ENCODE measurements around the gene TMEM171.
A peak's percentile ranks its signal among the peaks of the same experiment; 100 is the strongest.

The TMEM171 gene

DNA sequence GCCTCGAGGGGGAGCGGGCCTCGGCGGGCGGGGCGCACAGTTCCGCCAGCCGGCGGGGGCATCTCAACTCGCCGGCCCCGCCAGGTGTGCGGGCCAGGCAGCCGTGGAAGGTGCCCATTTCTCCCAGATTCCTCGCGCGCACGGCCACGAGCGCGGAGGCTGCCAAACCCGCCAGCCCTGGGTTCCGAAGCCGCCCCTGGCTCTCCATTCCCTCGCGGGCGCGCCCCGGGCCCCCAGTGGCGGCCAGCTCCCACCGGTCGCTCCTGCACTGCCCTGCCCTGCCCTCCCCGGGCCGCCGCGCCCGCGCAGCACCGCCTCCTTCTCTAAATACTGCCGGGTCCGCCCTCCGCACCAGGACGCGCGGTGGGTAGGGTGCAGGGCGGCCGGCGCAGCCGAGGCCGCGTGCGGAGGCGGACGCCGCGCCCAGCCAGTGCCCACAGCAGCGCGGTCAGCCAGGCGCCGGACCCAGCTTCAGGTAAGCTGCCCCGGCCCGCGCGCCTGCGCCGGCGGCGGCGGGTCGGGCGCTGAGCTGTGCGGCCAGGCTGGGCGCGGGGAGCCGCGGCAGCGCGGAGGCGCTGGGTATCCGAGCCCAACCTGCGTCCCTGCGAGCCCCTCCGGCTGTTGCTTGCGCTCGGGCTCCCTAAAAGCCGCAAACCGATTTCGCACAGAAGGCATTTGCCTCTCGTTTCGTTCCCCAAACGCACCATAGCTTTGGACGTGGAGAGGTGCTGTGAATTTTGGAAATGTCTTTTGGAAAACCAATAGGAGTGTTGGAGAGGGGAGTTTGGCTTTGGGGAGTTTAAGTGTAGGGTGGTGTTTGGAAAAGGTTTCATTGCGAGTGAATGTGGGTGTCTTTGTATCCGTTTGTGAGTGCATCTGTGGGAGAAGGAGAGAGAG is at the start of gene TMEM171:
TSS of gene TMEM171 (plus strand) at position 354 of the 897 bp plus-strand sequence. CDS start 2,799 bp downstream, outside the sequence.
- Histone ChIP-seq H3K9ac (ENCODE audit: low read length) (peak within 1 kb of the TSS; percentile 80), H3K36me3 (ENCODE audit: control insufficient read depth, insufficient read depth, low read length, severe bottlenecking) (no peaks in the 10 kb centered on the region), H3K27me3 (replicated peaks; ENCODE audit: control insufficient read depth, insufficient read depth, low read length) (no peaks in the 10 kb centered on the region), H3K9me3 (ENCODE audit: control insufficient read depth, low read length) (peaks cover 6% of the 10 kb centered on the region), H3K4me3 (ENCODE audit: low read length) (peak within 1 kb of the TSS; percentile 84), H3K4me1 (ENCODE audit: control insufficient read depth, insufficient read depth, low read length) (peaks cover 34% of the 10 kb centered on the region)
- peak; percentile 75 for DNase-seq (ENCODE audit: low read depth)

DNA sequence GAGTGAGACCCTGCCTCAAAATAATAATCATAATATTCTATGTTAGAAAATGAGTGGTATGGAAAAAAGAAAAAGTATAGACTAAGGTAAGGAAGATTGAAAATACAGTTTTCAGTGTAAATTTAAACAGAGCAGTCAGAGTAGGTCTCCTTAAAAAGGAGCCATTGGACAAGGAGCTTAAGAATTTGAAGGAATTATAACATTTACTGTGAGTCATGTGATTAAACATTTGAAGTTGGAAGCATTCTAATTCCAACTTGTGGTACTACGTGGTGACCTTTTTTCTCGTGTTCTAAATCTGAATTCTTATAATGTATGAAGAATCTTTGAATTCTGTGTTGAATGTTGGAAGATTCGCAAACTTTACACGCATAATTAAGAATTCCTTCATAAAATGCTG is 39.3 kb upstream of the TMEM171 start:
- peaks cover 53% of the 10 kb centered on the region for H3K36me3 ChIP-seq (ENCODE audit: control insufficient read depth, insufficient read depth, low read length, severe bottlenecking)
- no peaks in the 10 kb centered on the region for H3K27me3 ChIP-seq (replicated peaks; ENCODE audit: control insufficient read depth, insufficient read depth, low read length)
- H3K9me3 ChIP-seq (ENCODE audit: control insufficient read depth, low read length) = no peaks in the 10 kb centered on the region
- H3K4me3 ChIP-seq (ENCODE audit: low read length) = no peak overlapping the region
- no peak overlapping the region for H3K9ac ChIP-seq (ENCODE audit: low read length)
- DNase-seq (ENCODE audit: low read depth) = no peak
- H3K4me1 ChIP-seq (ENCODE audit: control insufficient read depth, insufficient read depth, low read length) = no peaks in the 10 kb centered on the region

DNA sequence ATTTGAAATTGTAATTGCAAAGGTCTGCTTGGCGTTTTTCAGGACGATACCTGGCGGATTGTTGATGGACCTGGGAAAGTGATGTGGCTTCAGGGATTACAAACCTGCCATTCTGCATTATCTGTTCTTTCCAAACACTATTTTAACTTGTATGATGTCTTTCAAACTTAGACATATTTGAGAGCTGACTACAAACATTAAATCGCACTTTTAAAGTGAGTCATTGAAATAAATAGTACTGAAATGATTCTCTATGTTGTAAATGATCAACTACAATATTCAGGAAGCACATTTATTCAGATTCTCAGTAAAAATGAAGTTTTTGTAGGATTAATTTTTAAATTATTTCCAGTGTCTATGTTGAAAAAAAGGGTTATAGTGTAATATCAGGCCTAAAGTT is 32.3 kb upstream of the TMEM171 start:
- H3K4me3 ChIP-seq (ENCODE audit: low read length) = no peak overlapping the region
- H3K27me3 ChIP-seq (replicated peaks; ENCODE audit: control insufficient read depth, insufficient read depth, low read length) = no peaks in the 10 kb centered on the region
- H3K9me3 ChIP-seq (ENCODE audit: control insufficient read depth, low read length) = no peaks in the 10 kb centered on the region
- H3K36me3 ChIP-seq (ENCODE audit: control insufficient read depth, insufficient read depth, low read length, severe bottlenecking) = peaks cover 22% of the 10 kb centered on the region
- DNase-seq (ENCODE audit: low read depth) = peak; percentile 25
- no peak overlapping the region for H3K9ac ChIP-seq (ENCODE audit: low read length)
- H3K4me1 ChIP-seq (ENCODE audit: control insufficient read depth, insufficient read depth, low read length) = no peaks in the 10 kb centered on the region

DNA sequence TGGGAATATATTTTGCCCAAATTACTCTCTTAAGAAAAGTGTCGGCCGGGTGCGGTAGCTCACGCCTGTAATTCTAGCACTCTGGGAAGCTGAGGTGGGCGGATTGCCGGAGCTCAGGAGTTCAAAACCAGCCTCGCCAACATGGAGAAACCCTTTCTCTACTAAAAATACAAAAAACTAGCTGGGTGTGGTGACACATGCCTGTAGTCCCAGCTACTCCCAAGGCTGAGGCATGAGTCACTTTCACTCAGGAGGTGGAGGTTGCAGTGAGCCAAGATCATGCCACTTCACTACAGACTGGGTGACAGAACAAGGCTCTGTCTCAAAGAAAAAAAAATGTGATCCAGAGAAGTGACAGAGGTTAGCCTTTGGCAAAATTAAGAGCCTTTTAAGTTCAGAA is 26.4 kb upstream of the TMEM171 start:
- H3K4me1 ChIP-seq (ENCODE audit: control insufficient read depth, insufficient read depth, low read length) = peaks cover 9% of the 10 kb centered on the region
- no peak overlapping the region for H3K4me3 ChIP-seq (ENCODE audit: low read length)
- DNase-seq (ENCODE audit: low read depth) = peak; percentile 62
- H3K27me3 ChIP-seq (replicated peaks; ENCODE audit: control insufficient read depth, insufficient read depth, low read length) = no peaks in the 10 kb centered on the region
- H3K36me3 ChIP-seq (ENCODE audit: control insufficient read depth, insufficient read depth, low read length, severe bottlenecking) = peaks cover 7% of the 10 kb centered on the region
- peaks cover 14% of the 10 kb centered on the region for H3K9me3 ChIP-seq (ENCODE audit: control insufficient read depth, low read length)
- no peak overlapping the region for H3K9ac ChIP-seq (ENCODE audit: low read length)

DNA sequence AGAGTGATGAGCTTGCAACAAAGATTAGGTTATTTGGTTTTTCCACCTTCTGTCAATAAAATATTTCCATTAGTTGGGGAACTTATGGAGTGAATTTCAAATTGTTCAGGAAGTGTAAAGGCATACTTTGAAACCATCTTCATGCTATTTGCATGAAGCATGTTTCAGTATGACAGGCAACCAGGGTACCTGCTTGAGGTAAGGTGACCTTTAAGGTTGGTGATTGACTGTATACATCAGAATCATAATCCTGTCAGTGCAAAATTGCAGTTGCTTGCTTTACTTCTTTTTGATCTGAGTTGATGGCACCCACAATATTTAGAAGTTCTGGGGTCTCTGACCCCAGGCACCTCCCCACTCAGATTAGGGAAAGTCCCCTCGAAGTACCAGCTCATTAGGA is 26.0 kb upstream of the TMEM171 start:
- H3K4me1 ChIP-seq (ENCODE audit: control insufficient read depth, insufficient read depth, low read length) = peaks cover 9% of the 10 kb centered on the region
- H3K27me3 ChIP-seq (replicated peaks; ENCODE audit: control insufficient read depth, insufficient read depth, low read length) = no peaks in the 10 kb centered on the region
- H3K9me3 ChIP-seq (ENCODE audit: control insufficient read depth, low read length) = peaks cover 14% of the 10 kb centered on the region
- DNase-seq (ENCODE audit: low read depth) = no peak
- peaks cover 7% of the 10 kb centered on the region for H3K36me3 ChIP-seq (ENCODE audit: control insufficient read depth, insufficient read depth, low read length, severe bottlenecking)
- no peak overlapping the region for H3K9ac ChIP-seq (ENCODE audit: low read length)
- no peak overlapping the region for H3K4me3 ChIP-seq (ENCODE audit: low read length)

DNA sequence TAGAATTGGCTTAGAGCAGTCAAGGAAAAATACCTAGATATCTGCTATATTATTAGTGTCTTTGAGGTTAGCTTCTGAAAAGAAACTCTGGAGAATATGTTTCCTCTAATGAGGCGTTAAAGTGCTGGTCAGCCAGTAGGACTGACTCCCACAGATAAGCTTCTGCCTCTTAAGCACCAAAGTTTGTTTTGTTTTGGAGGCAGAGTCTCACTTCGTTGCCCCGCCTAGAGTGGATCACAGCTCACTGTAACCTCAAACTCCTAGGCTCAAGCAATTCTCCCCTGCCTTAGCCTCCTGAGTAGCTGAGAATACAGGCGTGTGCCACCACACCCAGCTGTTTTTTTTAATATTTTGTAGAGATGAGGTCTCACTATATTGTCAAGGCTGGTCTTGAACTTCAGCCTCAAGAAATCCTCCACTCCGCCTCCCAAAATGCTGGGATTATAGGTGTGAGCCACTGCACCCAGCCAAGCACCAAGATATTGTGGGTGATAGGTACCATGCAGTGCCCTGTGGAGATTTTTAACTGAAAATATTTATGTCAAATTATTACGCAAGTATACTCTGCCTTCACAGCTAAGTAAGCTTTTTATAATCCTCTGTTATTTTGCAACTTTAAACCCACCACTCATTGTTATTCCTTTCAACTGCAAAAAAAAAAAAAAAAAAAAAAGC is 24.7 kb upstream of the TMEM171 start:
- Histone ChIP-seq H3K36me3 (ENCODE audit: control insufficient read depth, insufficient read depth, low read length, severe bottlenecking) (peaks cover 7% of the 10 kb centered on the region), H3K9ac (ENCODE audit: low read length) (no peak overlapping the region), H3K27me3 (replicated peaks; ENCODE audit: control insufficient read depth, insufficient read depth, low read length) (no peaks in the 10 kb centered on the region), H3K4me3 (ENCODE audit: low read length) (no peak overlapping the region), H3K4me1 (ENCODE audit: control insufficient read depth, insufficient read depth, low read length) (peaks cover 9% of the 10 kb centered on the region), H3K9me3 (ENCODE audit: control insufficient read depth, low read length) (peaks cover 14% of the 10 kb centered on the region)
- no peak for DNase-seq (ENCODE audit: low read depth)

- H3K36me3 ChIP-seq (ENCODE audit: control insufficient read depth, insufficient read depth, low read length, severe bottlenecking) = peaks cover 7% of the 10 kb centered on the region
- H3K27me3 ChIP-seq (replicated peaks; ENCODE audit: control insufficient read depth, insufficient read depth, low read length) = no peaks in the 10 kb centered on the region
- H3K4me3 ChIP-seq (ENCODE audit: low read length) = no peak overlapping the region
- no peak for DNase-seq (ENCODE audit: low read depth)
- peaks cover 9% of the 10 kb centered on the region for H3K4me1 ChIP-seq (ENCODE audit: control insufficient read depth, insufficient read depth, low read length)
- H3K9me3 ChIP-seq (ENCODE audit: control insufficient read depth, low read length) = peaks cover 14% of the 10 kb centered on the region
- no peak overlapping the region for H3K9ac ChIP-seq (ENCODE audit: low read length)
These were observed 24.2 kb upstream of the TMEM171 start for GRCh38 chr5:73096239-73096575.

DNA sequence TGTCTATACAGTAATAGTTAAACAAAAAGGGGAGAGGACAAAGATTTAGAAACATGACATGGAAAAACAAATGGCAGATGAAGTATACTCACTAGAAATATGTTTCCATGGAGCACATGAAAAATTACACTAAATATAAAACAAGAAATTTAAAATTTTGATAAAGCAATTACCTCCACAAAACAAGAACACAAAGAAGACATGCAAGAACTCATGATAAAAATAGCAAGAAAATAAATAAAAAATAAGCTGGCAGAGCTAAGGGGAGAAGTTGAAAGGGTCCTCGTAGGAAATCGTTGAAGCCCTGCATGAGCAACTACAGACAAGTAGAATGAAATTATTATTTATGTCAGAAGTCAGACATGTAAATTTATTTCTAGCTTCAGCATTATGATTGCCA is 22.6 kb upstream of the TMEM171 start:
- Histone ChIP-seq H3K9me3 (ENCODE audit: control insufficient read depth, low read length) (peaks cover 14% of the 10 kb centered on the region), H3K4me1 (ENCODE audit: control insufficient read depth, insufficient read depth, low read length) (peaks cover 9% of the 10 kb centered on the region), H3K27me3 (replicated peaks; ENCODE audit: control insufficient read depth, insufficient read depth, low read length) (no peaks in the 10 kb centered on the region), H3K36me3 (ENCODE audit: control insufficient read depth, insufficient read depth, low read length, severe bottlenecking) (peaks cover 7% of the 10 kb centered on the region), H3K4me3 (ENCODE audit: low read length) (no peak overlapping the region), H3K9ac (ENCODE audit: low read length) (no peak overlapping the region)
- DNase-seq (ENCODE audit: low read depth) = no peak

GRCh38 chr5:73100109-73100508 is 20.3 kb upstream of the TMEM171 start:
- DNase-seq (ENCODE audit: low read depth) = no peak
- Histone ChIP-seq H3K9ac (ENCODE audit: low read length) (no peak overlapping the region), H3K36me3 (ENCODE audit: control insufficient read depth, insufficient read depth, low read length, severe bottlenecking) (peaks cover 7% of the 10 kb centered on the region), H3K27me3 (replicated peaks; ENCODE audit: control insufficient read depth, insufficient read depth, low read length) (no peaks in the 10 kb centered on the region), H3K4me1 (ENCODE audit: control insufficient read depth, insufficient read depth, low read length) (no peaks in the 10 kb centered on the region), H3K9me3 (ENCODE audit: control insufficient read depth, low read length) (peaks cover 14% of the 10 kb centered on the region), H3K4me3 (ENCODE audit: low read length) (no peak overlapping the region)

- DNase-seq (ENCODE audit: low read depth) = no peak
- Histone ChIP-seq H3K36me3 (ENCODE audit: control insufficient read depth, insufficient read depth, low read length, severe bottlenecking) (no peaks in the 10 kb centered on the region), H3K9me3 (ENCODE audit: control insufficient read depth, low read length) (peaks cover 5% of the 10 kb centered on the region), H3K4me3 (ENCODE audit: low read length) (no peak overlapping the region), H3K9ac (ENCODE audit: low read length) (no peak overlapping the region), H3K27me3 (replicated peaks; ENCODE audit: control insufficient read depth, insufficient read depth, low read length) (no peaks in the 10 kb centered on the region), H3K4me1 (ENCODE audit: control insufficient read depth, insufficient read depth, low read length) (no peaks in the 10 kb centered on the region)
These were observed 16.5 kb upstream of the TMEM171 start for GRCh38 chr5:73103870-73104299.

GRCh38 chr5:73104326-73104725 is 16.0 kb upstream of the TMEM171 start:
- no peak for DNase-seq (ENCODE audit: low read depth)
- no peaks in the 10 kb centered on the region for H3K36me3 ChIP-seq (ENCODE audit: control insufficient read depth, insufficient read depth, low read length, severe bottlenecking)
- no peak overlapping the region for H3K9ac ChIP-seq (ENCODE audit: low read length)
- peaks cover 5% of the 10 kb centered on the region for H3K9me3 ChIP-seq (ENCODE audit: control insufficient read depth, low read length)
- no peak overlapping the region for H3K4me3 ChIP-seq (ENCODE audit: low read length)
- H3K27me3 ChIP-seq (replicated peaks; ENCODE audit: control insufficient read depth, insufficient read depth, low read length) = no peaks in the 10 kb centered on the region
- H3K4me1 ChIP-seq (ENCODE audit: control insufficient read depth, insufficient read depth, low read length) = no peaks in the 10 kb centered on the region

Data from adipocyte (in vitro differentiated cells).